GM21367 (cell line): ENCODE results near the gene TNIK.

Experiments
- ATAC-seq: cut with Tn5 transposase; IDR thresholded peaks from one replicate; pipeline ENCODE4 v1.9.1; 2021; ENCODE audit not compliant: unreplicated experiment

The TNIK gene

GRCh38 chr3:171286580-171287249 is 173.5 kb downstream of the TNIK start:
- peak; percentile 53 for ATAC-seq

GRCh38 chr3:171285287-171285686 is 174.9 kb downstream of the TNIK start:
- ATAC-seq: peak; percentile 47

DNA sequence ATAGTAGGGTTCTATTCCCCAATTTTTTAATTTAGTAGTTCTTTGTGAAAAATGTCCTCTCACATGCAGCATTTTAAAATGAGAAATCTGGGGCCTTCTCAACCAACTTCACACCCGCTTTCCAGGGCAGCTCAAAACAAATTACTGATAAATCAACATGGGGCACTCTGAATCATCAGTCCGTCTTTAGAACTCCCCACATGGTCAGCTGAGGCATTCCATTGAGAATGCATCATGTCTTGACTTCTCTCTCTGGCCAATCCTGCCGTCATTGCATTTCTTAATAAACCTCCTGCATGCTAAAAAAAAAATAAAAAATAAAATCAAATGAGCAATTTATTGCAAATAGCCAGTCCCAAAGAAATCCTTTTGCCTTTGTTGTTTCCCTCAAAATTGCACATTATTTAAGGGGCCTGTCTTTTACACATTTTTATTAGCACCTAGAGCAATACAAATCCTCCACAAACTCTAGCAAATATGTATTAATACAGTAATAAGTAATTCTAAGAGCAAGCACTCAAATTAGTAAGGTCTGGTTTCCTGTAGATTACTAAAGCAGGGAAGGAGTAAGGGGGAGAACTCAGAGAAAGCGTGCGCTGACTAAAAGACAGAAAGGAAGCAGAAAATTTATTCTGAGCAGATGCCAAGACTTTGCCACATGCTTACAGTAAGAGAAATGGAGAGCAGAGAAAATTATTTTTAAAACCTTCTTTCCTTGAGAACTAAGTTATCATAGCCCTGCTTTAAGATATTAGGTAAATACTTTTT is 175.7 kb downstream of the TNIK start:
- peak; percentile 32 for ATAC-seq

- no peak for ATAC-seq
Observed at GRCh38 chr3:171283848-171284222, 176.4 kb downstream of the TNIK start.

DNA sequence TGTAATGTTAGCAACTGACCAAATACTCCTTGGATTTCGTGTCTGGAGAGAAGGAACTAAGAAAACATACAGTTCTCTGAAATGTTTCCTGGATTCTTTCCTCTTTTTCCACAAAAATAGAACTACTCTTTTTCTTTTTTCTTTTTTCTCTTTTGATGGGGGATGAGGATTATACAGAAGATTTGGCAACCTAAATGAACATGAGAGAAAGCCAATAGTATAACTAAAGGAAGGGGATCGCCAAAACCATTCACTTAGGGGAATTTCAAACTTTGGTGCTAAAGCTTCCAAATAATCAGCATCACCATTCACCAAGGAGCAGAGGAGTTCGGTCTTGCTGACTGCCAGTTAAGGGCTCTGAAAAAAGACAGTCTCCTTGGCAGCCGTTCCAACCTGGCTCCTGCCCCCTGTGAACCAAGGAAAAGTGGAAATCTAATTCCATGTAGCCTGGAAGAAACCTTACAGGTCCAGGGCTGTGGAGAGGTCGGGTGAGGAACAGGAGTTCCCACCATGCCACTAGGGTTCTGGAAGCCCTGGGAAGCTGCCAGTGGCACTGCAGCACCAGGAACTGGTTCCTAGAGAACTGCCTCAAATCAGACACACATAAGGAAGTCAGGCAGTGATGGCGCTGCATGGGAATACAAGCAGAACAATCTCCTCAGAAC is 176.9 kb downstream of the TNIK start:
- ATAC-seq: no peak

- no peak for ATAC-seq
Observed at GRCh38 chr3:171282041-171282440, 178.2 kb downstream of the TNIK start.

GRCh38 chr3:171281256-171281992 is 178.8 kb downstream of the TNIK start:
- ATAC-seq: no peak

DNA sequence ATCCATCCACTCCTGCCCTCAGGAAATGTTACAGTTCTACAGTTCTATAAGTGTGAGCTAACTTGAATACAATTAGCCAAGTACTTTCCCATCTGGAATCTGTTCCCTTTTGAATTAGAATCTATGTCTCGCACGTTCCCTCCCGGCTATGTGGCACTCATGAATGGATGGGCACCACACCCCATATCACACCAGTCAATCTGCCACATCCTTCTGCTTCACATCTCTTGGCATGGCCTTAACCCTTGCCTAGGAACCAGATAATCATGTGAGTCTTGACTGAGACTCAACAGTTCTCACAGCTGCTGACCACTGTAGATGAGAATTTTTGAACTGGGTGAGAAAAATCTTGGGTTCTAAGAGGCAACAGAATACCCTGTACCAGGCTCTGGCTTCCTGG is 180.2 kb downstream of the TNIK start:
- ATAC-seq: no peak

GRCh38 chr3:171278299-171278590 is 182.0 kb downstream of the TNIK start:
- no peak for ATAC-seq

DNA sequence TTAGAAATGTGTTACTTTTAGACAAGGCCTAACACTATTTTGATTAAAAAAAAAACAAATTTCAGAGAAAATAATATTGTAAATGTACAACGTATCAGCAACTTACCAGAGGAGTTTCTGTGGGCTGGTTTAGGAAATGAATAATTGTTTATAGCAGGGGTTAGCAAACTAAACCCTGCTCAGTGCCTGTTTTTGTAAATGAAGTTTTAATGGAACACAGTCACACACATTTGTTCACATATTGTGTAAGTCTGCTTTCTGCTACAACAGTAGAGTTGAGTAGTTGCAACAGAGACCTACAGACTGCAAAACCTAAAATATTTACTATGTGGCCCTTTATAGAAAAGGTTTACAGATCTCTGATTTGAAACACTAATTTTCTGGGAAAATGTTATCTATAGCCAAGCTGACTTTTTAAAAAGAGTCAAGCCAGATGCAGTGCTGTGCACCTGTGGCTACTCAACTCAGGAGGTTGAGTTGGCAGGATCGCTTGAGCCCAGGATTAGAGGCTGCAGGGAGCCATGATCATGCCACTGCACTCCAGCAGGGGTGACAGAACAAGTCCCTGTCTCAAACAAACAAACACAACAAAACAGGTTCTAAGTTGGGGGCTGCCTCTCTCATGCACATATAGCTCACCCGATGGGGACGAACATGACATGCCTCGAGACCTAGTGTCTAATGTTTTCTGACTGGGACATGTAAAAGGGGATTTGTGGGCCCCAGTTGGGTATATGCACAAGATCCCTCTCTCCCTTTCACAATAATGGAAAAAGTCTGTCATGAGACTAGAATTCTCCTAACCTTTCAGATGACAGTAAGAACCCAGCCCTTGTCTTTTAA is 182.5 kb downstream of the TNIK start:
- ATAC-seq: no peak

DNA sequence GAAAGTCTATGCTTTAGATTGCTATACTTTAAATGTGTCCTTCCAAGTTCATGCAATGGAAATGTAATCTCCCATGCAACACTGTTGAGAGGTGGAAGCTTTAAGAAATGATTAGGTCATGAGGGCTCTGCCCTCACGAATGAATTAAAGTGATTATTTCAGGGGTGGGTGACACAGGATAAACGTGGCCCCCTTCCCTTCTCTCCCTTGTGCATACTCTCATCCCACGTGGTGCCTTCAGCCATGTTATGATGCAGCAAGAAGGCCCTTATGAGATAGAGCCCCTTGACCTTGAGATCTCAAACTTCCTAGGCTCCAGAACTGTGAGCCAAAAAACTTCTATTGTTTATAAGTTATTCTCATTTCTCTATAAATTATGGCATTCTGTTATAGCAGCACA is 183.3 kb downstream of the TNIK start:
- no peak for ATAC-seq

DNA sequence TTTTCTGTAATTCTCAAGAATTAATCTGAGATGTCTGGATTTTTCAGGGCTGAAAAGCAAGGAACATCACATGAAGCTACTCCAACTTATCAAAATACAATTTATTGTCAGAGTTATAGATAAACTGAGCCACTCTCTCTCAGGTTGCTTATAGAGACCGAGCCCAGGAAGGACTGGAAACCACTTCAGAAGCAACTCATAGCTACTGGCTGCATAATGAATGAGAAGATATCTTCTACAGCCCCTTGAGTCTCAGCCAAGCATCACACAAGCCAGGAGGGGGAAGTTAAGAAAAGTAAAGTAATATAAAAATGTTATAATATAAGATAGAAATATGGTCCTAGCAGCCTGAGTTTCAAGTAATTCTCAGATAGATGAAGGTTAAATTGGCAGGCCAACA is 186.0 kb downstream of the TNIK start:
- no peak for ATAC-seq

- ATAC-seq: no peak
Observed at GRCh38 chr3:171270541-171270940, 189.7 kb downstream of the TNIK start.

DNA sequence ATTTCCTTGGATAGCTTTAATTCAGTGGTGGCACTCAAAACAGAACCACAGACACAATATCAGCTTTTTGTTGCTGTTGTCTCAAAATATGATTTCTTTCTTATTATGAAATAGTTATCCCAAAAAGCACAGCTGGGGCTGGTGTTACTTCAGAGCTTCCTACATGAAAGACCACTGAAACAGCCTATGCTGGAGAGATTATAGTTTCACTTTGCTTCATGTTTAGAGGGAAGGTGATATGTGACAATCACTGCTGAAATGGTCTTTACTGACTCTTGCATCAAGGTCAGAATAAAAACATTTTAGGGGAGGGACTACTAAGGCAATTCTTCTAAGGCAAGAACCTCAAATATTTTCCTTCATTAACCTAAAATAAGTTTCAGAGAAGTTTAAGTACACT is 190.7 kb downstream of the TNIK start:
- ATAC-seq: peak; percentile 52

DNA sequence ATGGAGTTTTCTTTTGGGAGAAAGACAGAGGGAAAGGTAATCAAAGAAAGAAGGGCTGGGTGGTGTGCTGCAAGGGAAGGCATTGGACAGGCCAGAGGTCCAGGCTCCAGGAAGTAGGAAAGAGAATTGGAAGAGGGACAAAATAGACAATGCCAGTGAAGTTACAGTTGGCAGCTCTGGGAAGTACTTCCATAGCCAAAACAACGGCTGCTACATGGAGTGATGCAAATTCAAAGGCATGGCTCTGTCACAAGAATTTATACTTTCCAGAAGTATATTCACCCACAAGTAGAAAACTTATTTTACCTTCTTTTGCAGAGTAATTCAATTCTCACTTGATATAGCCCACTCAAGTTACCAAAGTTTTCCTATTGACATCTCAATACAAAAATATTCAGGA is 191.5 kb downstream of the TNIK start:
- ATAC-seq: no peak

- no peak for ATAC-seq
Observed at GRCh38 chr3:171267104-171267503, 193.1 kb downstream of the TNIK start.

GRCh38 chr3:171266740-171267073 is 193.5 kb downstream of the TNIK start:
- ATAC-seq: no peak

GRCh38 chr3:171266034-171266739 is 194.0 kb downstream of the TNIK start:
- ATAC-seq: no peak

DNA sequence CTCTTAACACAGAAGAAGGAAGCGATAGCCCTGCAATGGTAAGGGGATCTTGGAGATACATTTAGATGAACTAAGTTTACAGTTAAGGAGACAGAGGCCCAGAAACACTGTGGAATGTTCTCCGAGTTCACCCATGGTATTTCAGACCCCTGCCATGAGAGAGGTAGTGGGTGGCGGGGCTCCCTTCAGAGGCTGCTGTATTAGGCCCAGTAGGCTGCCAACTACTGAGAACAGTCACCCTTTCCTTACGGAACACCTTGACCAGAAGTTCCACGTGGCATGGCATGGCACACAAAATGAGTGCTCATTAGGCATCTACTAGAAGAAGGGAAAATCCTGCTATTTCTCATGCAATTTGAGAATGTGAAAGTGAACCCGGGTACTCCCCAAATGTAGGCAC is 195.4 kb downstream of the TNIK start:
- no peak for ATAC-seq

GRCh38 chr3:171262431-171262830 is 197.8 kb downstream of the TNIK start:
- ATAC-seq: no peak
